ENCODE data around the gene CYFIP2.

The CYFIP2 gene

DNA sequence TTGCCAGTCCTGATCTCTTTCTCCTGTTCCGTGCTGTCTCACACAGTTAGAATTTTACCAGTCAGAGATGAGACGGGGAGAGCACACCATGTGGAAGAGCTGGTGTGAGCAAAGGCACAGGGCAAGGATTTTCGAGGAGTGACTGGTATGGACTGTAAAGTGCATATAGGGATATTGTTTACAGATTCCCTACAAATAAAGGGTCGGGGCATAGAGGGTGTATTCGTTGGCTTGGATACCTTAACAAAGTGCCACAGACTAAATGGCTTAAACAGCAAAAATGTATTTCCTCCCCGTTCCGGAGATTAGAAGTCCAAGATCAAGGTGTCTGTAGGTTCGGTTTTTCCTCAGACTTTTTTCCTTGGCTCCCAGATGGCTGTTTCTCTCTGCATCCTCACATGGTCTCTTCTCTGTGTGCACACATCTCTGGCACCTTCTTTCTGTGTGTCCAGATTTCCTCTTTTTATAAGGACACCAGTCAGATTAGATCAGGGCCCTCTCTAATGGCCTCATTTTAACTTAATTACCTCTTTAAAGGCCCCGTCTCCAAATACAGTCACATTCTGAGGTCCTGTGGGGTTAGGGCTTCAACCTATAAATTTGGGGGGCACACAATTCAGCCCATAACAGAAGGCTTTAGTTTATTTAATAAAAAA is 23.4 kb downstream of the CYFIP2 start:
- DNase-seq = no peak

DNA sequence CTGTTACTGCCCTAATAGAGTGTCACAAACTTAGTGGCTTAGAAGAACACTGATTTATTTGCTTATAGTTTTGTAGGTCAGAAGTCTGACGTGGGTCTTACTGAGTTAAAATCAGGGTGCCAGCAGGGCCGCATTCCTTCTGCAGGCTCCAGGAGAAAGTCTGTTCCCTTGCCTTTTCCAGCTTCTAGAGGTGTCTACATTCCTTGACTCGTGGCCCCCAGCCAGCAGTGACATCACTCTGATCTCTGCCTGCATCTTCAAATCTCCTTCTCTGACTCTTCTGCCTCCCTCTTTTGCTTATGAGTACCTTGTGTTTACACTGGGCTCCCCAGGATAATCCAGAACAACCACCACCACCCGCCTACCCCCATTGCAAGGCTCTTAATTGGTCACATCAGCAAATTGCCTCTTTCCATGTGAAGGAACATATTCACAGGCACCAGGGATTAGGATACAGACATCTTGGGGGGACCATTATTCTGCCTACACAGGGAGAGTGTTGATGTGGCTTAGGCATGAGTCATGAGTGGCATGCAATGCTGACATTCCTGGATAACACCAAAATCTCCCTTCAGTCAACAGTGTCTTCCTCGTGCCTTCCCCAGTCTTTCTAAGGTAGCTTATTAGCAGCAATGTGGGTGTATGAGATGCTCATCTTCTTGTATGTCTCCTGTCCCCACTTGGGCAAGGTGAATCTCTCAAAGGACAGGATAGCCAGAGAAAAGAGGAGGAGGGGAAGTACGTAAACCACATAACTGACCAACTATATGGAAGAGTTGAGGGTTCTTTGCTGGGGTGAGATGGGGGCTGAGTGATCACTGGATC is 24.4 kb downstream of the CYFIP2 start:
- DNase-seq = peak in 1 of 2 donors; percentile 17

DNA sequence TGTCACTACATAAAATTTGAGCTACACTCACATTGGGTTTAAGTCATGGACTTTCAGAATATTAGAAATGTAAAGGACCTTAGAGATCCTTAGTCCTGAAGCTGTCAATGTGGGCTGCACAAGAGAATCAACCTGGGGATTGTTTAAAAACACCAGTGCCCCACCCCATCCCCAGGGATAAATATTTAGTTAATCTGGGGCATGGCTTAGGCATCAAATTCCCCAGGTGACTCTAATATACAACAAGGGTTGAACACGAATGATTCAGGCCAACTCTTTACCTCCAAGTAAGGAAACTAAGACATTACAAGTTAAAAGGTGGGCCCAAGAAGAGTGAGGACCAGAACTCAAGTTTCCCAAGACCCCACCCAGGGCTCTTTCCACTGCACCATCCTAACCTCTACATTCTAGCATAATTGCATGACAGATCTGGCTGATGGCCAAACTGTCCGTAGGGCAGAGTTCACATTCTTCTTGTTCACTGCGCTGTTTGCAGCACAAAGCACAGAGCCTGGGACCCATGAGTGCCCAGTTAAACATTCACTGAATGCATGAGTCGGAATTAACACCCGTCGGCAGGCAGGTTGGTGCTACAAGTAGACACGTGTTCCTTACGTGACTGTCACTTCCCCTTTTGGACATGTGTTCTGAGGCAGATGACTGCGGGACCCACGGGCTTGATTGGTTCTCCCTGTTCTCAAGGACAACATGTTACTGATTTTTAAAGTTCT is 25.2 kb downstream of the CYFIP2 start:
- DNase-seq = peak; percentile 50 to 75

DNA sequence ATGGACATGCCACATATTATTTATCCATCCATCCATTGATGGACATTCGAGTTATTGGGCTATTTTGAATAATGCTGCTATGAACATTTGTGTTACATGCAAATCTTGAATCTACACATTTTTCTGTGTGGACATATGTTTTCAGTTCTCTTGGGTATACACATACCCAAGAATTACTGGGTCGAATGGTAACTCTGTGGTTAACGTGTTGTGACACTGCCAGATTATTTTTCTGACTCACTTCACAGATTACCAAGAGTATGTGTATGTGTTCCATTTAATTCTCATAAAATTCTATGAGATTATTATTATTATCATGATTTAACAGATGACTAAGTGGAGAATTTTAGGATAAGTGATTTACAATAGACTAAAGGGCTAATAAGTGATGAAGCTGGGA is 26.7 kb downstream of the CYFIP2 start:
- DNase-seq = no peak

- DNase-seq = no peak
These were observed 28.6 kb downstream of the CYFIP2 start for GRCh38 chr5:157294407-157295091.

GRCh38 chr5:157295247-157295646 is 29.3 kb downstream of the CYFIP2 start:
- DNase-seq = no peak

GRCh38 chr5:157300564-157300963 is 34.6 kb downstream of the CYFIP2 start:
- no peak for DNase-seq

- no peak for DNase-seq
These were observed 35.1 kb downstream of the CYFIP2 start for GRCh38 chr5:157301066-157301465.

GRCh38 chr5:157303023-157303422 is 37.1 kb downstream of the CYFIP2 start:
- no peak for DNase-seq

DNA sequence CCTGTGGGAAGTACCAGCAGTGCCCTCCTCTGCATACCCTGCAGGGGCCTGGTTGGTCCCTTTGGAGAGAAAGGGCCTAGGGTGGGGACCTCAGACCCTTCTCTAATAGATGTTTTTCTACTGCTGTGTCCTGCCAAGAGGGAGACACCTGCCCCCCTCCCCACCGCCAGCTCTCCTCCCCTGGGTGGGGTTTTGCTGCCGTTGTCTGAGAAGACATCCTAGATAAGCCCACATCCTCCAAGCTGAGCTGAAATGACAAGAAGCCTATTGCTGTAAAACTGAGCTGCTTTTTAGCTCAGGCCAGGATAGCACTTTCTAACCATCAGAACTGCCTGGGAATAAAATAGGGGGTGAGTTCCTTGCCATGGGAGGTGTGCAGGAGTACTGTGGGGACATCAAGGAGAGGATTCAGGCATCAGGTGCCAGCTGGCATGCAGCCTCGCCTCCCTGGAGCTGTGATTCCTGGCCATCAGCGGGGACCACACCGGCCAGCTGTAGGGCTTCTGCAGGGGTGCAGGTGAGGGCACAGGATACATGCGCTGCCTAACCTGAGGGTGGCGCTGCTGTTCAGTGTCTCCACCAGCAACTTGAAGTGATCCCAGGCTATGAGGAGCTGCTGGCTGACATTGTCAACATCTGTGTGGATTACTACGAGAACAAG is 37.9 kb downstream of the CYFIP2 start:
- no peak for DNase-seq

GRCh38 chr5:157306081-157306480 is 40.2 kb downstream of the CYFIP2 start:
- no peak for DNase-seq

DNA sequence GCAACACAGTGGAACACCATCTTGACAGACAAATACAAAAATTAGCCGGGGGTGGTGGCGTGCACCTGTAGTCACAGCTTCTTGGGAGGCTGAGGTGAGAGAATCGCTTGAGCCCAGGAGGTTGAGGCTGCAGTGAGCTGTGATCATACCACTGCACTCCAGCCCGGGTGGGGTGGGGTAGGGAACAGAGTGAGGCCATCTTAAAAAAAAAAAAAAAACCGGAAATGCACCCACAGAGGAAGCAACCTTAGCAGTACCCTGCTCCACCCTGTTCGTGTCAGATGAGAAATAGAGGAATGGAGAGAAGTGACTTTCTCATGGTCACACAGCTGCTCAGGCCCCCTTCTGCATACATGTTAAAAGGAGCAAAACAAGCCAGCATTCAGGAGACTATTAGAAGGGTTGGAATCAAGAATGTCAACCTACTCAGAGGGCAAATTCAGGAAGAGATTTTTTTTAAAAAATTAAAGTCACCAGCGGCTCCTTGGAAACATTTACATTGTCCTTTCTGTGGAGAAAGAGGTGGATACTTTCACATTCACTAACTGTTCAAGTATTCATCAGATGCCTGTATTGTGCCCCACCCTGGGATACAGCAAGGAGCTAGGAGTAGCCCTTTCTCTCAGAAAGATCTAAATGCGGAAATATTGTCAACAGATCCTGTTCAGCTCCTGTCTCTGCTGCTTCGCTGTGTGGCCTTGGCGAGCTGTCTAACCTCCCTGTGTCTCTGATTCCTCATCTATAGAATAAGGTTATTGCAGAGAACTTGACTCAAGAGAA is 41.0 kb downstream of the CYFIP2 start:
- DNase-seq = peak in 1 of 2 donors; percentile 6

DNA sequence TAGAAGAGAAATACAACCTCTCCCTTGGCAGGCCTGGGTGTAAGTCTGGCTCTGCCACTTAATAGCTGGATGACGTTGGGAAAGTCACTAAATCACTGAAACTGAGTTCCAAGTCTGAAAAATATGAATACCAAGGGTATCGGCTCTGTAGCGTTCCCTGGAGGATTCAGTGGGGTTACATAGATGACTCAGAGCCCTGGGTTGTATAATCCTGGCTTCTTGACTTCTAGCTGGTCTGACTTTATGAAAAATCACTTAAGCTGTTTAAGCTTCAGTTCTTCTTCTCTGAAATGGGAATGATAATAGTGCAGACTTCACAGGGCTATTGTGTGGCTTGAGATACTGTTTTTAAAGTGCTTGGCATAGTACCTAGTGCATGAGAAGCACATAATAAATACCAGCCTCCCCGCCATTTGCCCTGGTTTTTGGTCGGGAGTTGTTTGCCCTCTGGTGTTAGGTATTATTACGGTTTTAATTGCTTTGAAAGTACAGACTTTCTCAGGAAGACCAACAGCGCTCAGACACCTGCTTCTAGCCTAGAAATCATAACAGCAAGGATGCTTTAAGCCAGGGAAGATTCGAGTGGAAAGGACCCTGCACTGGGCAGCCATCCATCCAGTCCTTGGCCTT is 43.0 kb downstream of the CYFIP2 start:
- DNase-seq = peak in 1 of 2 donors; percentile 17

DNA sequence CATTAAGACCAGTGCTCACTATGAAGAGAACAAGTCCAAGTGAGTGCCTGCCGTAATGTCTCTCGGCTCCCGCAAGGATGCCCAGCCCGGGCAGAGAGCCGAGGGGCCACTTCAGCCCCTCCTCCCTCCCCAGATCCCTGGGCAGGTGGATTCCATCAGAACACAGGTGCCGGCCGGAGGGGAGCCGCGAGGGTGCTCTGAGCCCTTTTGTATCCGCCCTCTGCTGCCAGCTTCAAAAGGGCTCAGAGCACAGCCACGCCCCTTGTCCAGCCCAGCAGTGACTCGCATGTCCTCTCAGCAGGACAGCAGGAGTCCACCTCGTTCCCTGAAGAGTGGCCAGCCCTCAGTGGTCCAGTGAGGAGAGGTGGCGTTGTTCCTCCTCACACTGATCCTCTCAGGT is 43.9 kb downstream of the CYFIP2 start:
- DNase-seq = no peak

DNA sequence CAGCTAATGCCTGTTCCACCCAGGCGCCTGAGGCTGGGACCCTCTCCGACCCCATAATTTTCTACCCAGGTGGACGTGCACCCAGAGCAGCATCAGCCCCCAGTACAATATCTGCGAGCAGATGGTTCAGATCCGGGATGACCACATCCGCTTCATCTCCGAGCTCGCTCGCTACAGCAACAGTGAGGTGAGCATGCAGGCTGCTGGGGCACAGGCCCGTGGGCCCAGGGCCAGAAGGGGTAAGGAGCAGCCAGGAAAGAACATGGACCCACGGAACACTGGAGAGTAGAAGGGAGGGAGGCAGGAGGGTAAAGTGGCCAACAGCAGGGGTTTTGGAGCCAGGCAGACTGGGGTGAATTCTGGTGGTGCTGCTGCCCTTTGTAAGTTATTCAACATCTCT is 45.7 kb downstream of the CYFIP2 start:
- no peak for DNase-seq

GRCh38 chr5:157312492-157312891 is 46.6 kb downstream of the CYFIP2 start:
- DNase-seq = peak; percentile 47 to 56

DNA sequence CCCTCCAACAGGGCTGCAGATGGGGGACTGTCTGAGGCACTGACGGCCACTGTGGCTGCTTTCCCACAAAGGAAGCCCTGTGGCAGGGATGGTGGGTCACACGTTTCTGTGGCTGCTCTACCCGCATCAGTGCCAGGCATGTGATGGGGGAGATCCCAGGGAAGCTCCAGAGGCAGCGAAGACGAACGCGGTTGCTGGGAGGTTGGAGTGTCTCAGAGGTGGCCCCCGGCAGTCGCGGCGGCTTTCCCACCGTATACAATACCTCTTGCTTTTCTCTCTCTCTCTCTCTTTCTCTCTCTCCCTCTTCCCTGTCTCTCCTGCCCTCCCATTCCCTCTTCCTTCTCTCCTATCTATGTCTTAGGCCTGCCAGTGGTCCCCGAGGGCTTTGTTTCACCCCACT is 56.7 kb downstream of the CYFIP2 start:
- DNase-seq = no peak

GRCh38 chr5:157323107-157323706 is 57.3 kb downstream of the CYFIP2 start:
- no peak for DNase-seq

DNA sequence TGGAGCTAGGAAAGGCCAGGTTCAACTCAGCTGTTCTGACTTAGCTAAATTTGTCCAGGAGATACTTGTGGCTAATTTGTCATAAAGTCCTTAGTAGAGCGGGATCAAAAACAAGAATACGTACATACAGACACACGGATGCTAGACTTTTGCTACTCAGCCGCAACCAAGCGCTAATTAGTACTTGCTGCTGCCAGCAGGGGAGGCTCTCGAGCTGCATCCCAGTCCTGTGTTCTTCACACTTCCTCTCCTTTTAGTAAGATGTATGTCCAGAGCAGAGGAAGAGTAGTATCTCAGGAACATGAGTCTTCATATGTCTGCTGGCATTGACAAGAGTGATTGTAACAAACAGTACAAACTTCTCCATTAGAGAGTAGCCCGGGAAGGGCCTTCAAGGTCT is 58.3 kb downstream of the CYFIP2 start:
- DNase-seq = no peak

DNA sequence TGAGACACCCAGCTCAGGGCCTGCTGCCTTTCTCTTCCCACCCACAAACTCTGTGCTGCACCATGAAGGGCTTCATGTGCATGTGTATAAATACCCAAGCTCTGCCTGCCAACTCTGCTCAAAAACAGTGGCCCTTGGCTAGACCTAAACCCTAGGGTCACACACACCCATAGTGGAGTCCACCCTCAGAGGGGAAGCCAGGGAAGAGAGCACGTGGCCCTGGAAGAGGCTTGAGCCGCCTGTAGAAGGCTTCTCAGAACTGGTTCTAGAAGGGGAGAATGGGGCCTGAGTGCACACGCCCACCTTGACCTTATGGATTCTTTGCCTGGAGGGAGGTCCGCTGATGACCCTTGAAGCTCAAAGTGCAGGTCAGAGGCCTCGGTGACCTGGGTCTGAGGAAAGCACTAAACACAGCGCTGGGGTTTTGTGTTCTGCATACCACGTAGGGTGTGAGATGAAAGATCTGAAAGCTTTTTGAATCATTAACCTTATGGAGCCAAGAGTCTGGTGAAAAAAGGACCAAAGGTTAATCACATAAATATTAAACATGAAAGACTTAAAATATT is 60.6 kb downstream of the CYFIP2 start:
- no peak for DNase-seq
